Lower leg skin (tissue), 4 donors: ENCODE data around the gene TM4SF18. TPM values are rescaled to one million over a fixed set of nuclear protein-coding genes. Genes with fewer than 3 reads are reported as not detected.
"Not testable (repeated sequence)": the region's sequence is repeated elsewhere in the genome, so short reads cannot be mapped to it uniquely, and the experiment has no call there.

Source experiments
- DNase-seq, 2 donors: peaks; one replicate each; pipeline ENCODE4 v3.0.0-alpha.2; 2019; ENCODE audit warnings: low spot score in 2 of 2
- H3K4me3 ChIP-seq: fragments of 200-600 bp; sonication (generic); 2 replicates; pipeline ENCODE4 v1.5.1; 2017; ENCODE audit warnings: mild to moderate bottlenecking, low read depth; ENCODE audit not compliant: poor library complexity, severe bottlenecking
- POLR2A ChIP-seq, 2 donors: fragments of 450-650 bp; IDR thresholded peaks; one replicate each; pipeline ENCODE4 v1.6.1; 2016 to 2017; ENCODE audit warnings: antibody characterized with exemption in 2 of 2, mild to moderate bottlenecking in 1 of 2, moderate library complexity in 1 of 2
- WGBS, 2 donors: methylation state at CpG; one replicate each; pipeline ENCODE4 v1.1.5; 2018; 5-methylcytosine and 5-hydroxymethylcytosine counted together
- intact Hi-C: fragments of 100-400 bp; cut with DNase I; formaldehyde crosslinking; loops from one replicate; pipeline ENCODE4 v1.15.0; 2023; ENCODE audit warnings: low total_unique reads
- total RNA-seq, 4 donors: library from RNA; depleted of rRNA; stranded (reverse); fragments of >200 nt; gene quantifications; one replicate each; pipeline ENCODE4 v1.1.0, GENCODE V29; 2016
- TF ChIP-seq, protein P1 (sequence below), 3 donors: fragments of 450-650 bp; IDR thresholded peaks; one replicate each; pipeline ENCODE4 v1.5.1; 2016; ENCODE audit warnings: antibody characterized with exemption in 3 of 3, mild to moderate bottlenecking in 3 of 3, moderate library complexity in 2 of 3

TM4SF18 gene, protein sequence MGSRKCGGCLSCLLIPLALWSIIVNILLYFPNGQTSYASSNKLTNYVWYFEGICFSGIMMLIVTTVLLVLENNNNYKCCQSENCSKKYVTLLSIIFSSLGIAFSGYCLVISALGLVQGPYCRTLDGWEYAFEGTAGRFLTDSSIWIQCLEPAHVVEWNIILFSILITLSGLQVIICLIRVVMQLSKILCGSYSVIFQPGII
- total RNA-seq = 1 to 10 TPM; 1.3 to 4.9 (median 3.0) TPM

GRCh38 chr3:149333176-149333859, at the start of gene TM4SF18:
TSS of gene TM4SF18 (minus strand) at chr3:149333636. CDS start at chr3:149333382, 254 bp downstream.
- TF ChIP-seq, protein P1, sequence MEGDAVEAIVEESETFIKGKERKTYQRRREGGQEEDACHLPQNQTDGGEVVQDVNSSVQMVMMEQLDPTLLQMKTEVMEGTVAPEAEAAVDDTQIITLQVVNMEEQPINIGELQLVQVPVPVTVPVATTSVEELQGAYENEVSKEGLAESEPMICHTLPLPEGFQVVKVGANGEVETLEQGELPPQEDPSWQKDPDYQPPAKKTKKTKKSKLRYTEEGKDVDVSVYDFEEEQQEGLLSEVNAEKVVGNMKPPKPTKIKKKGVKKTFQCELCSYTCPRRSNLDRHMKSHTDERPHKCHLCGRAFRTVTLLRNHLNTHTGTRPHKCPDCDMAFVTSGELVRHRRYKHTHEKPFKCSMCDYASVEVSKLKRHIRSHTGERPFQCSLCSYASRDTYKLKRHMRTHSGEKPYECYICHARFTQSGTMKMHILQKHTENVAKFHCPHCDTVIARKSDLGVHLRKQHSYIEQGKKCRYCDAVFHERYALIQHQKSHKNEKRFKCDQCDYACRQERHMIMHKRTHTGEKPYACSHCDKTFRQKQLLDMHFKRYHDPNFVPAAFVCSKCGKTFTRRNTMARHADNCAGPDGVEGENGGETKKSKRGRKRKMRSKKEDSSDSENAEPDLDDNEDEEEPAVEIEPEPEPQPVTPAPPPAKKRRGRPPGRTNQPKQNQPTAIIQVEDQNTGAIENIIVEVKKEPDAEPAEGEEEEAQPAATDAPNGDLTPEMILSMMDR (IDR thresholded peaks at IDR 0.05) = no peak
- no peak for TF ChIP-seq POLR2A (IDR thresholded peaks at IDR 0.05)
- intact Hi-C loops = no loop called here
- H3K4me3 ChIP-seq = no peak within 1 kb of the TSS
- DNase-seq = no peak
- 62 to 67% methylated on average over 11 of the region's 11 CpGs for WGBS, 2 donors

DNA sequence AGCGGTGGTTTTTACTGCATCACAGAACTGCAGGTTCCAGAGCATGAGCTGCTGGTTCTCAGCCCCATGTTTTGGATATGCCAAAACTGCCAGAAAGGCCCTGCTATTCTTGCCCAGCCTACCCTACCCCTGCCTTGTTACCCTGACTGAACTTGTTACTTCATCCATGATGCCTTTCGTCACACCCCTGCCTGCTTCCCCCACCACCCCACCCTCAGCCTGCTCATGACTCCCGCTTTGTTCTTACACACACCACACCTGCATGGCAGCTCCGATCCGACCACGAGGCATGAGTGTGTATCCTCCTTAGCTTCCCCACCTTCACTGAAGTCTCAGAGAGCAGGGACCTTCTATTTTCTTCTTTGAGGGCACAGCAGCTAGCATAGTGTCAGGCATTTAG, 49.1 kb upstream of the TM4SF18 start:
- WGBS, 2 donors = 74 to 84% methylated on average over 6 of the region's 6 CpGs
- DNase-seq = no peak
- TF ChIP-seq, protein P1 (IDR thresholded peaks at IDR 0.05) = no peak
- H3K4me3 ChIP-seq = no peak overlapping the region
- intact Hi-C loops = no loop called here

DNA sequence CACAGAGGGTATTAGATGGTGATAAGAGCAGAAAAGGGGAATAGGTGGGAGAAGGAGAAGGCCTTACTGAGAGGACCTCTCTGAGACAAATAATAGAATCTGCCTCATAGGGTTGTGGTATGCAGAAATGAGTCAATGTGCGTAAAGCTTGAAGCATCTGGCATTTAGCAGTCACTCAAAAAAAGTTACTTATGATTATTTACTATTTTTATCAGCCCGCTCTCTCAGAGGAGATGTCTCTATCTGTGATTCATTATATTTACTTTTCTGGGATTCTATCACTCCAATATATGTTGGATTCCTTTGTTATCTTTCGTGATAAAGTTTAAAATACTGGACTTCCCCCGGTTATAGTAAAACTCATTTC, 48.6 kb upstream of the TM4SF18 start:
- WGBS, 2 donors = 84 to 93% methylated on average over 4 of the region's 4 CpGs
- no peak overlapping the region for H3K4me3 ChIP-seq
- TF ChIP-seq, protein P1 (IDR thresholded peaks at IDR 0.05) = no peak
- no peak for TF ChIP-seq POLR2A (IDR thresholded peaks at IDR 0.05)
- no peak for DNase-seq
- intact Hi-C loops = no loop called here

DNA sequence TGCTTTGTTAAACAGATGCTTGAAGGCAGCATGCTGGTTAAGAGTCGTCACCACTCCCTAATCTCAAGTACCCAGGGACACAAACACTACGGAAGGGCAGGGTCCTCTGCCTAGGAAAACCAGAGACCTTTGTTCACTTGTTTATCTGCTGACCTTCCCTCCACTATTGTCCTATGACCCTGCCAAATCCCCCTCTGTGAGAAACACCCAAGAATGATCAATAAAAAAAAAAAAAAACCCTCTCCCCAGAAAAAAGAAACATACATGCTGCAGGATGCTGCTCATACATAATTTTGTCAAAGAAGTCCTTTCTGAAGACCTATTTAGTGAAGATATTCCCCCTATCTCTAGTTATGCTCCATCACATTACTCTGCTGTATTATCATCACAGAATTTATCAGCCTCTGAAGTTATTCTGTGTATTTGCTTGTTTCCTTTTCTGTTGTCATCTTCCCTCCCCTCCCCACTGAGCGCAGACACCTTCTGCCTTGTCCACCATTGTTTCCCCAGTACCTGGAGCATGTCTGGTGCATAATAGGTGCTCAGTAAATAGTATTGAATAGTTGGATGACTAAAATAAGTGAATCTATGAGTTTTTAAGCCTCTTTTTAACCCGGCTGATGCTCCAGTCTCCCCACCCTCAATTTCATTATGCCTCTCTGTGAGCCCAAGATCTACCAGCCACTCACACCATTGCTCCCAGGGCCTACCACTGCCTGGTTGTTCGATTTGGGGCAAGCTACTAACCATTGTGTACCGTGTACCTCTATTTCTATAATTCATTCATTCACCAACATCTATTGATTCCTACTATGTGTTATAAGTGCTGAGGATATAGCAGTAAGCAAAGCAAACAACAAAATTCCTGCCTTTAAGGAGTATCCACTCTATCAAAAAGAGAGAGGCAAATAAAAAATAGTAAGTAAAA, 48.0 kb upstream of the TM4SF18 start:
- no peak for DNase-seq
- H3K4me3 ChIP-seq = no peak overlapping the region
- WGBS, 2 donors = 74 to 77% methylated on average over 6 of the region's 6 CpGs
- TF ChIP-seq, protein P1 (IDR thresholded peaks at IDR 0.05) = no peak
- TF ChIP-seq POLR2A (IDR thresholded peaks at IDR 0.05) = no peak
- intact Hi-C loops = no loop called here

DNA sequence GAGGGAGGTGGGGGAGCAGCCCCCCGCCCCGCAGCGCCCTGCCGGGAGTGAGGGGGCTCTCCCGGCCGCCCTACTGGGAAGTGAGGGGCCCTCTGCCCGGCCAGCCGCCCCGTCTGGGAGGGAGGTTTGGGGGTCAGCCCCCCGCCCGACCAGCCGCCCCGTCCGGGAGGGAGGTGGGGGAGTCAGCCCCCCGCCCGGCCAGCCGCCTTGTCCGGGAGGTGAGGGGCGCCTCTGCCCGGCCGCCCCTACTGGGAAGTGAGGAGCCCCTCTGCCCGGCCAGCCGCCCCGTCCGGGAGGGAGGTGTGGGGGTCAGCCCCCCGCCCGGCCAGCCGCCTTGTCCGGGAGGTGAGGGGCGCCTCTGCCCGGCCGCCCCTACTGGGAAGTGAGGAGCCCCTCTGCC, 46.8 kb upstream of the TM4SF18 start:
- intact Hi-C loops = not testable (repeated sequence)

More for the DNA sequence above, 46.8 kb upstream of the TM4SF18 start:
- not testable (repeated sequence) for H3K4me3 ChIP-seq, DNase-seq
- no CpG with 5 or more reads among the region's 32 CpGs for WGBS, 2 donors
